SK-N-MC (cell line): ENCODE measurements around the gene GDPD4.

Source experiments
- EZH2 ChIP-seq: fragments of 200-600 bp; sonication (generic); IDR thresholded peaks from one replicate; pipeline ENCODE4 v1.6.1; 2017; ENCODE audit warnings: antibody characterized with exemption
- POLR2AphosphoS5 ChIP-seq: IDR thresholded peaks from 2 replicates; pipeline ENCODE4 v1.6.1; 2012; ENCODE audit warnings: mild to moderate bottlenecking, low read depth, low read length, borderline replicate concordance

DNA sequence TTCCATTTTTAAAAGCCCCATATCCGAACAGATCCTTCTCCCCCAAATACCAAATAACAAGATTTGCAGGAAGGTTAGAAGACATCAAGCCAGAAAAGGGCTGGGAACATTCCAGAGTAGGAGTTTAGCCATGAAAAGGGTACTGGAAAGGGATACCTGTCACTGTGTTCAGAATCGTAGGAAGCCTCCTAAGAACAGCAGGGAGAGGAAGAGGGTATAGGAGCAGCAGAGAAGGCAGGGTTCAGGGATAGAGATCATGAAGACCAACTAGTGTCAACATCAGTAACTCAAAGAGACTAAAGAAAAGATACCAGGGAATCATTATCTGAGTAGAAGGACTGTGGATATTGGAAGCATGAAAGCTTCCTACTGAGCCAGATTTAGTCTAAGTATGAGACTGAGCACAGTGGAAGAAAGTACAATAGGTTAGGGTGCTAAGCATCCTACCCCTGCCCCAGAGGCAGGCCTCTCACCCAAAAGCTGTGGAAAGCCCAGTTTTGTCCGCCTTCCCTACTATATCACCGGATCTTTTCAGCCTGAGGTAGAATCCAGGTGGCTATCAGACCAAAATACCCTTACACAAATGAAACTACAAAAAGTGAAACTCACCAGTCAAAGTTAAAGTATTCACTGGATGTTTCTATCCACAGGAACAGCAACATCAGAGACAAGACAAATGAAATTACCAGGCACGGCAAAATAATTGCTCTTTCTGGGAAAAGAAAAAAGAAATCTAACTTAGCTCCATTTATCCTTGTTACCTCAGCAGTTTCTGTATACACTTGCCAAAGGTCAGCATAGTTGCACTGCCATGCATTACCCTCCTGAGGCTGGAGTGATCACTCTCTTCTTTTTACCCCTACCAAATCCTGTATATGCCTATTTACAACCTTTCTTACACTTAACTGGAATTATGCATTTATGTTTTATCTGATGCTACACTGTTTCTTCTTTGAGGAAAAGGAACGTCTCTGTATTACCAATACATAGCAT lies 16.7 kb downstream of the GDPD4 start:
- TF ChIP-seq POLR2AphosphoS5 = no peak
- no peak for TF ChIP-seq EZH2
